ENCODE data around the gene C4orf50. TPM values are rescaled to one million over a fixed set of nuclear protein-coding genes. Genes with fewer than 3 reads are reported as not detected.

The C4orf50 gene
- polyA plus RNA-seq, 1 donor from 2014 or later: not detected

DNA sequence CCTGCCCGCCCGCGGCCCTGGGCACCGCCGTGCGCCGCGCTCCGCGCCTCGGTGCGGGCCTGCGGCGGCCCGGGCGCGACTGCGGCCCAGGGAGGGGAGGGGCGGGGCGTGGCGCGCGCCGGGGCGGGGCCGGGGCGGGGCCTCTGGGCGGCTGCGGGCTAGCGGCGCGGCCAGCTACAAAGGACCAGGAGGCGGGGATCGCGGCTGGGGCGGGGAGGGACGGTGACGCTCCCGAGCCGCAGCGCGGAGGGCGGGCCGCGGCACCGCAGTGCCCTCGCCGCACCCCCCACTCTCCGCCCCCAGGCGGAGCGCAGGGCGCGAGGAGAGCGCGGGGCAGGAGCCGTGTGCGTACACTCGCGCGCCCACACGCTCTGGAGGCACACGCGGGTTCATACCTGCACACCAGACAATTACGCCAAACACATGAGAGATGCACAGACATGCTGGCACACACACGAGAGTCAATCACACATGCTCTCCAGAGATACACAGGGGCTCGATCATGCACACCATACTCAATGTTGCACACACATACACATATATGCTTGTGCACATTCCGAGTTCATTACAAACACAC is 125.1 kb downstream of the C4orf50 start, which contains the start of gene CRMP1:
Gene CRMP1, minus strand, starts transcription at position 83 of the 577 bp plus-strand sequence. CDS start 117 bp downstream, outside the sequence.
- no peak within 1 kb of the TSS for H3K4me3 Mint-ChIP-seq
- peaks cover 48% of the 10 kb centered on the region for H3K27me3 Mint-ChIP-seq
- peaks cover 3 to 8% (median 8%) of the 10 kb centered on the region in 3 donors for H3K9me3 Mint-ChIP-seq
- H3K36me3 Mint-ChIP-seq: no peaks in the 10 kb centered on the region
- peak within 1 kb of the TSS in 1 of 3 donors; percentile 63 for H3K27ac Mint-ChIP-seq
- H3K4me1 Mint-ChIP-seq: peaks cover 0 to 2% (median 0%) of the 10 kb centered on the region in 3 donors

DNA sequence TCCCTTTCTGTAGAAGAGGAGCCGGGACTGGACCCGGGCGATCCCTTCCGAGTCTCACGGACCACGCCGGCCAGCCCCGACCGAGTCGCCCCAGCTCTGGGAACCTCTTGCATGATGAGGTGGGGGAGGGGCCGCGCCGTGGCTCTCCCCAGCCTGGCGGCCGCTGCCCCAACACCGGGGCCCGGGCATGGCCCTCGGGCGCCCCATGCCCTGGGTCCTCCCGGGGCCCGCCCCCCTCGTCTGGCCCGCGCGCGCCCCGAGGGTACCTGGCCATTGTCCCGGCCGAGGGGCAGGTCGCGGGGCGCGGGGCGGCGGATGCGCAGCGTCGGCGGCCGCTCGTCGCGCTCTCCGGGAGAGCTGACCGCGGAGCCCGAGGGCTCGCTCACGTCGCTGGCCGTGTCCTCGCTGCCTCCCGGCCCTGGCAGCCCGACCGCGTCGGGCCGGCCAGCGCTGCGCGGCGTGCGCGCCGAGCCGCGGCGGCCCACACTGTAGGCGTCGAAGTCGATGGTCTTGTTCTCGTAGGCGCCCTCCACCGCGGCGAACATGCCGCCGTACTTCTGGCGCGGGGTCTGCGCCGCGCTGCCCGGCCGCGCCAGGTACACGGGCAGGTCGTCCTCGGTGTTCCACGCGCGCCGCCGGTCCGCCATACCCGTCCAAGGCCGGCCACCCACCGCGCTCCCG is 125.8 kb downstream of the C4orf50 start:
- H3K4me1 Mint-ChIP-seq: peaks cover 0 to 2% (median 0%) of the 10 kb centered on the region in 3 donors
- H3K36me3 Mint-ChIP-seq: no peaks in the 10 kb centered on the region
- H3K27ac Mint-ChIP-seq: no peak overlapping the region
- no peak overlapping the region for H3K4me3 Mint-ChIP-seq
- peaks cover 3 to 8% (median 8%) of the 10 kb centered on the region in 3 donors for H3K9me3 Mint-ChIP-seq
- H3K27me3 Mint-ChIP-seq: peaks cover 48% of the 10 kb centered on the region

DNA sequence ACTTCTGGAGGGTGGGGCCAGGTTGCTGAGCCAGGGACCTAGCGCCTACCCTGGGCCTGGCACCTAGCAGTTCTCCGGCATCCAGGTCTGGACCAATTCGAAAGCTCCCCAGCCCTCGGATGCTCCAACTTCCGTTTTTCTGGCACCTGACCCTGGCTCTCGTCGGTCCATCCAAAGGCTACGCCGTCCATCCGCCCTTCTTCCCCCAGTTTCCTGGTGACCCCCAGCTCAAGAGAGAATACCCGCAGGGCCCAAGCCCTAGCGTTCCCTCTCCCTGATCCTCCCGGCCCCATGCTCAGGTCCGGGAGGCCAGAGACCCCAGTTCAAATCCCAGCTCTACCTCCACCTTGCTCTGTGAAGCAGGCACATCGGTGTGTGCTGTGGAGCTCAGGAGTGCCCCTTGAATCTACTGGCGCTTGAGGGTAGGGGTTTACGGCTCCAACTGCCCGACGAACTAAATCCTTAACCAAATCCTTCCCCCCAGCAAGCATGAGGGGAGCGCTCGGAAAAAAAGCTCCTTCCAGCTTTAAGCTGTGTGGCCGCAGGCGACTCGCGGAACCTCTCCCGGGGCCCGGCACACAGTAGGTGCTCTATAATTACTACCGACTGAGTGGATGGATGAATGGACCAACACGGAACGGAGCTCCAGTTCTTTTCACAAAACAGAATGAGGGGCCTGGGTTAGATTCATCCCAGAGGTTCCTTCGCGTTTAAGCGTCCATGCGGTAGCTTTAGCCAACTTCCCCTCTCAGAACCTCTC is 126.5 kb downstream of the C4orf50 start:
- H3K9me3 Mint-ChIP-seq: peaks cover 3 to 5% (median 4%) of the 10 kb centered on the region in 3 donors
- H3K4me3 Mint-ChIP-seq: no peak overlapping the region
- peaks cover 0 to 2% (median 0%) of the 10 kb centered on the region in 3 donors for H3K4me1 Mint-ChIP-seq
- no peak overlapping the region for H3K27ac Mint-ChIP-seq
- no peaks in the 10 kb centered on the region for H3K36me3 Mint-ChIP-seq
- peaks cover 48% of the 10 kb centered on the region for H3K27me3 Mint-ChIP-seq

DNA sequence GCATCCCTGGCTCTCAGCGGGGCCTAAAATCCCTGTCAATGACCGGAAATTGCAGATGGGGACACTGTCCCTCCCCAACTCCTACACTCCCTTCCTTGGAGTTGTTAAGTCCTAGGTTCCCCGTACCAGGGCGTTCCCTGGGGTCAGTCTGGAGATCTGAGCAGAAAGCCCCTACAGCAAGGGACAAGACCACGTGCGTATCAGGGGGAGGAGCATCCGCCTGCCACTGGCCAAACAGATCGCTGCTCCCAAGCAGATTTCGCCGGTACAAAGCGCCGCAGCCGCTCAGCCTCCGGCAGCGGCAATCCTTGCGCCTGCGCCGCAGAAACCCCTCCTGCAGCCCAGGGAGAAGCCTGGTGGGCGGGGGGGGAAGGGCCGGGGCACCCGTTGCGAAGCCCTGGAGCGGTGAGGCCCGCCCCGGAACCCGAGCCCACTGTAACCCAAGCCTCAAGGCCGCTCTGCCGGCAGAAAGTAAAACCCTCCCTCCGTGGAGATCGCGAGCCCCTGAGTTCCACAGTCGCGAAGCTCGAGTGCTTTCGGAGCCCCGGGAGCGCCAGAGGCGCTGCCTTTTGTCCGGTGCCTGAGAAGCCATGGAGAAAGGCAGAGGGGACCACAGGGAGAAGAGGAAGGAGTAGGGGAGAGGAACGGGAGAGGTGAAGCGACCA is 128.0 kb downstream of the C4orf50 start:
- no peaks in the 10 kb centered on the region for H3K36me3 Mint-ChIP-seq
- peaks cover 0 to 2% (median 0%) of the 10 kb centered on the region in 3 donors for H3K9me3 Mint-ChIP-seq
- no peak overlapping the region for H3K27ac Mint-ChIP-seq
- H3K4me1 Mint-ChIP-seq: peaks cover 0 to 2% (median 0%) of the 10 kb centered on the region in 3 donors
- H3K4me3 Mint-ChIP-seq: peak overlapping the region in 1 of 4 donors; percentile 32
- H3K27me3 Mint-ChIP-seq: peaks cover 54% of the 10 kb centered on the region

DNA sequence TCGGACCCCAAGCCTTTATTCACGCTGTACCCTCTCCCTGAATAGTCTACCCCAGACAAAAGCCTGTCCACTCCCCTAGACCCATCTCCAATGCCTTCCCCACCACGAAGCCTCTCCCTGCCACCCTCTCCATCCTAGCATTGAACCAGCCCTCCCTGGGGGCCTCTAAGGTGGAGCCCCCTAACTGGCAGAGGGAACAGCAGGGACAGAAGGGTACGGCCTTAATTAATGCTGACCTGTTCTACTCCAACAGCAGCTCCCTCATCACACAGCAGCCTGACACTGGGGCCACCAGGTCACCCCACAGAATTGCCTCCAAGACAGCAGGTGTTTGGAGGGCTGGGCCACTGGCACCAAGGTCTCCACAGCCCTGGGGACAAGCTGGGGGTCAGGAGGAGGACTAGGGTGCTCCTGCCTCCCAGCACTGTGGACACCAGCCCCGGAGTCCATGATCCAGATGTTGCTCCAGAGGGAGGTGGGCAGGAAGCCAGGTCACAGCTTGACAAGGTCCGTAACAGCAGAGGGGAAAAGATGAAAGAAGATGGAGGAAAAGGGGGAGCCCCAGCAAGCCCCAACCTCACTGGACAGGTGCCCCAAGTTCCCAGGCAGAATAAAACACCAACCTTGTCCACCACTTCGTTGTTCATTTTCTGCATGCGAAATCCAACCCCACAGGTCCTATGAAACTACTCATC is 129.1 kb downstream of the C4orf50 start:
- H3K4me3 Mint-ChIP-seq: no peak overlapping the region
- H3K9me3 Mint-ChIP-seq: peaks cover 0 to 5% (median 2%) of the 10 kb centered on the region in 3 donors
- H3K4me1 Mint-ChIP-seq: peaks cover 0 to 2% (median 0%) of the 10 kb centered on the region in 3 donors
- H3K27ac Mint-ChIP-seq: peak overlapping the region in 1 of 3 donors; percentile 64
- peaks cover 46% of the 10 kb centered on the region for H3K27me3 Mint-ChIP-seq
- no peaks in the 10 kb centered on the region for H3K36me3 Mint-ChIP-seq

DNA sequence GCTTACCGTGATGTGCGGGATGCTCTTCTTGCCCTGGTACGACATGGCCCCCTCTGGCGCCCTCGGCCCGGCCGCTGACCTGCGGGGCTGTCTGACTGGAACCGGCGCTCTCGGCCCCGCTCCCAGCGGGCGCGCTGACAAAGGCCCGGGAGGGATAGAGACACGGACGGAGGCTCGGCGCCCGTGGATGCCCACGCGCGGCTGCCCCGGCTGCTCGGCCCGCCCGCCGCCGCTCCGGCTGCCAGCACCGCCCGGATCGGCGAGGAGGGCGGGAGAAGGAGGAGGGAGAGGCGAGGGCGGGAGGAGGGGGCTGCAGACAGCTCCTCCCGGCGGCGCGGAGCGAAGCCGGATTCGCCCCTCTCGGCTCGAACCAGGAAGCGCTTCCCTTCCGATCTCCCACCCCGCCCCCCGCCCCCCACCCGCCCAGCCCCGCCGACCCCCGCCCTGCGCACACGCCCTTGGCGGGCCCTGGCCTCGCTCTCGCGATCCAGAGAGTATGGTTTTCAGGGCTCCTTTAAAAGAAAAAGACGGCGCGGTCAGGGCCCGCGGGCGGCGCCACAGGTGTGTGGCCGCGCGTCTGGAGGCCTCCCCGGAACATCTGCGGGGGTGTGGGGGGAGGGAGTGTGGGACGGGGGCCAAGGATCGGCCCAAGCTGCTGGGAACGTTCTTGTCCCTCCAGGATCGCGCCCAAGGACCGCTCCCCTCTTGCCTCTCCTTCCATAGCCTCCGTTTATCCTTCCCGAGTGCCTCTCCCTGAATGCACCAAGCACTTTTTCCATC is 129.8 kb downstream of the C4orf50 start:
- Mint-ChIP-seq H3K4me1 (peaks cover 0 to 2% (median 0%) of the 10 kb centered on the region in 3 donors), H3K36me3 (no peaks in the 10 kb centered on the region), H3K27ac (no peak overlapping the region), H3K9me3 (peaks cover 0 to 4% (median 2%) of the 10 kb centered on the region in 3 donors), H3K4me3 (no peak overlapping the region), H3K27me3 (peaks cover 41% of the 10 kb centered on the region)

DNA sequence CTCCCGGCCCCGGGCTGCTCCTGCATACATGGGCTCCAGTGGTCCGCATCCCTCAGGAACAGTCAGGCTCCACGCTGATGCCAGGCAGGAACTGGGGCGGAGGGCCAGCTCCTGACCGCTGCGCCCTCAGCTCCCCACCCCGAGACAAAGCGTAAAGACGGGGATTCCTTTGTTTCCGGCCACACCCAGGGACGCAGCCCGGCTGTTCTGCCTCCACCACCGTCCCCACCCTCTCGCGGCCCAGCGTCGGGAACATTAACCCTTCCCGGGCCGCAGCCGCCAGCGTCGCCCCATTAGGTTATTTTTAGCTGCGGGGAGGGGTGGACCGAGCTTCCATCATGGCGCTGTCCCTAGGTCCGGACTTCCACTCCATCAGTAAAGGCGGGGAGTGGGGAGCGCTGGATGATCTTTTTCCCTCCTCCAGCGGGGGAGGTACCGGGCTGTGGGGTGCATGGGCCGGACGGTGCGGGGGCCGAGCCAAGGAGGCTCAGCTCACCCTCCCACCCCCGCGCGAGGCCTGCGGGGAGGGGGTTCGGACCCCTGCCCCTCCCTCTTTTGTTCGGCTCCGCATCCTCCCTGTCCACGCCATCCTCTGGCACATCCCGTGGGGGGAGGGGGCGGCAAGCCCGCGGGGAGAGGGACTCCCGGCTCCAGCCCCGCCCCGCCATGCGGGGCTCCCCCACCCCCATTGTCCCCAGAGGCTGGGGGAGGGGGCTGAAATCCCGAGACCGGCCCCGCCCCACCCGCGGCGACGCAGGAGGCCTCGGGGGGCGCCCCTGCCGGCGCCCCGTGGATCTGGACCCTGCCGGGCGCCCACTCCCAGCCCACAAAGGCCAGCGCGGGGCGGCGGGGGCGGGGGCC is 130.6 kb downstream of the C4orf50 start:
- no peak overlapping the region for H3K27ac Mint-ChIP-seq
- H3K27me3 Mint-ChIP-seq: peaks cover 41% of the 10 kb centered on the region
- peaks cover 0 to 2% (median 0%) of the 10 kb centered on the region in 3 donors for H3K4me1 Mint-ChIP-seq
- H3K36me3 Mint-ChIP-seq: no peaks in the 10 kb centered on the region
- peaks cover 0 to 3% (median 2%) of the 10 kb centered on the region in 3 donors for H3K9me3 Mint-ChIP-seq
- H3K4me3 Mint-ChIP-seq: no peak overlapping the region

DNA sequence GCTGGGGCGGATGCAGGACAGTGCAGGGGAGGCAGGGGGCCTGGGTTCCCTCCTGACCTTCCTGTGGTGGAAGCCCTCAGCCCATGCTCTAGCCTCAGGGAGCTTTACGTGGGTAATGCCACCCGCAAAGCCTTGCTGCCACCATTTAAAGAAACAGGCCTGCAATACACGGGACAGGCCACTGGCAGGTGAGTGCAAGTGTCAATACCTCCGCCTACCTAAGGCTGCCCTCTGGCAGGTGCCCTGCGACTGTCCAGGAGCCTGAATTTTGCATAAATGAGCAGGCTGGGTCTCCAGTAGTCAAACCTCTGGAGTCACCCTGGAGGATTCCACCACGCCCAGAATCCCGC is 131.2 kb downstream of the C4orf50 start:
- Mint-ChIP-seq H3K36me3 (no peaks in the 10 kb centered on the region), H3K4me1 (peaks cover 0 to 2% (median 0%) of the 10 kb centered on the region in 3 donors), H3K4me3 (no peak overlapping the region), H3K27ac (no peak overlapping the region), H3K27me3 (peaks cover 39% of the 10 kb centered on the region), H3K9me3 (peaks cover 0 to 3% (median 2%) of the 10 kb centered on the region in 3 donors)

DNA sequence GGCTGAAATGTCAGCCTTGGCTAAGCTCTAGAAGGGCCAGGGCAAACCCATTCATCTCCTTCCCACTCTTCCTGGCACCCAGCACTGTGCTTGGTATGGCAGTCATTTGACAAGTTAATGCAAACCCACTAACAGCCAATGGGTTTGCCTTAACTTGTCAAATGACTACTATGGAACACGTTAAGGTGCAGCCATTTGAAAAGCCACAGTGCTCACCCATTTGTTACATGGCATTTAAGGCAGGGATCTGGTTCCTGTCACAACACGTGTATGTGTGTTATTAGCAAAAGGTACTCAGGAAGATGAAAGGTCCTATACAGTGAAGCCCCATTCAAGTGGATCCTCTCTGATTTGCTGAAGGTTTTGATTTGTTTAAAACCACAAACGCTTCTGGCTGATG is 132.5 kb downstream of the C4orf50 start:
- Mint-ChIP-seq H3K27me3 (peaks cover 29% of the 10 kb centered on the region), H3K4me1 (no peaks in the 10 kb centered on the region), H3K27ac (no peak overlapping the region), H3K36me3 (no peaks in the 10 kb centered on the region), H3K9me3 (peaks cover 0 to 5% (median 3%) of the 10 kb centered on the region in 3 donors), H3K4me3 (no peak overlapping the region)

DNA sequence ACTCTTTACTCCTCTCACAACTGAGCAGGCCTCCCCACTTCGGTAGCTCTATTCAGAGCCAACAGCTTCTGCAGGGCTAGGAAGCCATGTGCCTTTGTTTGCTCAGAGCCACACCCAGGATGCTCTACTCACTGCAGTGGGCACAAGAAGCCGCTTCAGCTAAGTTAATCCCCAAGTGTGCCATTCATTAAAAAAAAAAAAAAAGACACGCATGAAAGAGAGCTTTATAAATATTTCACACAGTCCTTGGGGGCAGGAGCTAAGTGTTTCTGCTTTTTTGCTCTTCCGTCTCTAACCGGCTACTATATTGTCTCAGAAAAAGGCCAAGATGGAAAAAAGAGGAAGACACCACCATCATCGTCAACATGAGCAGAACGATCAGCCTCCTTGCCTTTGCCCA is 133.4 kb downstream of the C4orf50 start:
- H3K9me3 Mint-ChIP-seq: peaks cover 0 to 5% (median 3%) of the 10 kb centered on the region in 3 donors
- no peak overlapping the region for H3K27ac Mint-ChIP-seq
- H3K36me3 Mint-ChIP-seq: no peaks in the 10 kb centered on the region
- no peaks in the 10 kb centered on the region for H3K4me1 Mint-ChIP-seq
- H3K27me3 Mint-ChIP-seq: peaks cover 25% of the 10 kb centered on the region
- H3K4me3 Mint-ChIP-seq: no peak overlapping the region

DNA sequence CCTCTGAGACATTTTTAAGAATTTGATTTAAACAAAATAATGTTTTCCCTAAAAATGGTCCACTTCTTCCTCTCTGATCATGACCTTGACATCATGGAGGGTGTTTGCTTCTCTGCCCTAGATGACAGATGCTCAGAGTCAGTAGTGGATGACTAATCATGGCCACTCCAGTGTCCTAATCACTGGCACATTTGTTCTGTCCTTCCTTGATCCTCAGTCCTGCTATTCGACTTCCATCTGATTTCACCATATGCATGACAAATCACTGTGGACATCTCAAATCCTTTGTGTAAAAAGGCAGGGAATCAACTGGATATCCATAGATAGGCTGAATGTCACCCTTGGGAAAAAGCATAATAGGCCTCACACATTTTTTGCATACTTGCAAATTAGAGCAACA is 134.3 kb downstream of the C4orf50 start:
- no peaks in the 10 kb centered on the region for H3K4me1 Mint-ChIP-seq
- no peaks in the 10 kb centered on the region for H3K36me3 Mint-ChIP-seq
- H3K9me3 Mint-ChIP-seq: peaks cover 0 to 6% (median 3%) of the 10 kb centered on the region in 3 donors
- H3K27me3 Mint-ChIP-seq: peaks cover 16% of the 10 kb centered on the region
- no peak overlapping the region for H3K4me3 Mint-ChIP-seq
- no peak overlapping the region for H3K27ac Mint-ChIP-seq

DNA sequence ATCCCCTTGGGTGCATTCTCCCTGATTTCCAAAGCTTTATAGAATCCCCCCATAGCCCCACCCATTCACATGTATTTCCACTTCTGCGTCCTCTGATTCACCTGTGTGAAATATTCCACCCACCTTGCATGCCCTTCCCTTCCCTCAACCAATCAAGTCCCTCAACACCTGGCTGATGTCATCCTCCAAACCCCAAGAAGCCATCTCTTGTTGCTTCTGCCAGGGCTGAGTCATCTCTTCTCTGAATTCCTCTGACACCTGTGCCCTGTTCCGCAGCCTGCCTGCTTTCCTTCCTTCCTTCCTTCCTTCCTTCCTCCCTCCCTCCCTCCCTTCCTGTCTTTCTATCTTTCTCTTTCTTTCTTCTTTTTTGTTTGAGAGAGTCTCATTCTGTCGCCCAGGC is 135.3 kb downstream of the C4orf50 start:
- Mint-ChIP-seq H3K27me3 (peaks cover 14% of the 10 kb centered on the region), H3K27ac (no peak overlapping the region), H3K36me3 (no peaks in the 10 kb centered on the region), H3K9me3 (peaks cover 0 to 8% (median 3%) of the 10 kb centered on the region in 3 donors), H3K4me3 (no peak overlapping the region), H3K4me1 (no peaks in the 10 kb centered on the region)

DNA sequence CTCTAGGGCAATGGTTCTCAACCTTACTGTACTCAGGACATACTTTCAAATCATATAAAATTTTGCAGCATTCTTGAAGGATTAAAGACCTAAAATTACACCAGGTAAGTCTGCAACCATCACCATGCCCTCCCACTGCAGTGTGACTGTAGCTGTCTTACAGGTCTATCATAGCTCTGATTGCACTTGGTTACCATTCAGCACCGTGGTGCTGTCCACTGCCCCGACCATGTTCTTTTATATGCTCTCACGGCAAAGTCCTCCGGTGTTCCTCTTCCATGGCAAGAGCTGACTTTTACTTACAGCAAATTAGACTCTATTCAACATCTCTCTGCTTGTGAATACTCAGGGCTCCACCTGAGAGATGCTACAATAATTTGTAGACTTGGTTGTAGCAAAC is 136.9 kb downstream of the C4orf50 start:
- H3K27me3 Mint-ChIP-seq: peaks cover 9% of the 10 kb centered on the region
- no peak overlapping the region for H3K27ac Mint-ChIP-seq

More for the DNA sequence above, 136.9 kb downstream of the C4orf50 start:
- no peaks in the 10 kb centered on the region for H3K4me1 Mint-ChIP-seq
- peaks cover 0 to 8% (median 3%) of the 10 kb centered on the region in 3 donors for H3K9me3 Mint-ChIP-seq
- no peaks in the 10 kb centered on the region for H3K36me3 Mint-ChIP-seq
- H3K4me3 Mint-ChIP-seq: no peak overlapping the region
